Heart left ventricle (tissue), 13 donors: Measurements from ENCODE around the gene EHBP1L1.

Experiments used
- POLR2A ChIP-seq, 2 donors: fragments of 450-650 bp; IDR thresholded peaks; one replicate each; pipeline ENCODE4 v1.6.1; 2017; ENCODE audit warnings: antibody characterized with exemption in 2 of 2, mild to moderate bottlenecking in 2 of 2, moderate library complexity in 2 of 2
- TF ChIP-seq, protein P1 (sequence below), 12 donors: fragments of 200-600 bp; sonication (generic) in 4 of 12; IDR thresholded peaks; one replicate each; pipeline versions ENCODE4 v1.5.0 to v1.8.0; 2018 to 2022; ENCODE audit warnings: antibody characterized with exemption in 12 of 12, mild to moderate bottlenecking in 5 of 12
- donor health status: ischemic (EF 13 %, LVEDD 7.1; RV severe dilation, severe dysfunction).
- donor health status: DM: no; HTN: yes; CAD: no.
- donor health status: DM: no; HTN: no; CAD: no.
- donor health status: ischemic (EF 25% LVEDD 6.9; RV normal size, moderate dysfunction).
- donor health status: ischemic (EF 25% LVEDD 5.7; RV mildly dilated, moderate dysfunction).
- donor health status: ischemic (EF 35%, LVEDD 5.7; RV mildly dilated, moderate dysfunction).
- donor health status: nonischemic (EF 11% LVEDD 7.7; RV severe dilation, severe dysfunction).
- donor health status: DM: yes; HTN: yes; CAD: no.
- donor health status: PGD.
- donor health status: ischemic (EF 29% LVEDD 5.4; RV normal size, mild dysfunction).
- donor health status: nonischemic (EF 23%, LVEDD 6.1; RV moderate dilation, normal function).

DNA sequence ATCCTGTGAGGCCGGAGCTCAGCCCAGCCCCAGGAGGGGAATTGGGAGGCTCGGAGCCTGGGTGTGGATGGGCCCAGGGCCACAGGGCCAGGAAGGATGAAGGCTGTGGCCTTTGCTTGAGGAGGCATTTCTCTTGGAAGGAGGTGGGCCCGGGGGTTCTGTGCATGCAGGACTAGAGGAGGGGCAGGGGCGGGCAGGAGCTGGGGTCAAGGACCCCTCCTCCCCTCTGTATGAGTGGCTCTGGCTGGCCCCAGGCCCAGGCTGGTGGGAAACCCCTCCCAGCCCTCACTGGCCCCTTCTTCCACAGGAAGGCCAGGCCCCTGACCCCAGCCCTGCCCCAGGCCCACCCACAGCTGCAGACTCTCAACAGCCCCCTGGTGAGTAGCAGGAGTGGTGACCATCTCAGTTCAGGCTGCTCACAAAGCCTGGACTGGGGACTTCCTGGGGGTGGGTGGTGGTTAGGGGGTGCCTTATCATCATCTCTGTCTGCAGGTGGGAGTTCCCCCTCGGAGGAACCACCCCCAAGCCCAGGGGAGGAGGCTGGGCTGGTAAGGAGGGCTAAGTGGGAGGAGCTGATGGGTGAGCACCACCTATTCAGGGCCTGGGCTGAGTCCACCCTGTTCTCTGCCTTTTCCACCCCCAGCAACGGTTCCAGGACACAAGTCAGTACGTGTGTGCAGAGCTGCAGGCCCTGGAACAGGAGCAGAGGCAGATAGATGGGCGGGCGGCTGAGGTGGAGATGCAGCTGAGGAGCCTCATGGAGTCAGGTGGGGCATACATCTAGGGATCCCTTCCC lies 13.8 kb downstream of the EHBP1L1 start:
- TF ChIP-seq, protein P1, sequence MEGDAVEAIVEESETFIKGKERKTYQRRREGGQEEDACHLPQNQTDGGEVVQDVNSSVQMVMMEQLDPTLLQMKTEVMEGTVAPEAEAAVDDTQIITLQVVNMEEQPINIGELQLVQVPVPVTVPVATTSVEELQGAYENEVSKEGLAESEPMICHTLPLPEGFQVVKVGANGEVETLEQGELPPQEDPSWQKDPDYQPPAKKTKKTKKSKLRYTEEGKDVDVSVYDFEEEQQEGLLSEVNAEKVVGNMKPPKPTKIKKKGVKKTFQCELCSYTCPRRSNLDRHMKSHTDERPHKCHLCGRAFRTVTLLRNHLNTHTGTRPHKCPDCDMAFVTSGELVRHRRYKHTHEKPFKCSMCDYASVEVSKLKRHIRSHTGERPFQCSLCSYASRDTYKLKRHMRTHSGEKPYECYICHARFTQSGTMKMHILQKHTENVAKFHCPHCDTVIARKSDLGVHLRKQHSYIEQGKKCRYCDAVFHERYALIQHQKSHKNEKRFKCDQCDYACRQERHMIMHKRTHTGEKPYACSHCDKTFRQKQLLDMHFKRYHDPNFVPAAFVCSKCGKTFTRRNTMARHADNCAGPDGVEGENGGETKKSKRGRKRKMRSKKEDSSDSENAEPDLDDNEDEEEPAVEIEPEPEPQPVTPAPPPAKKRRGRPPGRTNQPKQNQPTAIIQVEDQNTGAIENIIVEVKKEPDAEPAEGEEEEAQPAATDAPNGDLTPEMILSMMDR (IDR thresholded peaks at IDR 0.05), result no peak
- no peak for TF ChIP-seq POLR2A (IDR thresholded peaks at IDR 0.05)
